GM12878 (cell line): ENCODE measurements around the gene CACNA2D2. TPM values are rescaled to one million over a fixed set of nuclear protein-coding genes. Genes with fewer than 3 reads are reported as not detected.

Experiments used
- ATAC-seq: fragments of 200-7000 bp; cut with Tn5 transposase; 3 replicates; pipeline ENCODE4 v1.9.1; 2020; ENCODE audit warnings: mild to moderate bottlenecking, moderate library complexity
- BruUV-seq: library from RNA; stranded (reverse); fragments of 400-500 nt; replicated peaks from 2 replicates; lab custom pipeline; 2021; lab: Mats Ljungman, UMichigan
- CTCF ChIA-PET: fragments of 300-600 bp; sonication (Branson Sonifier 250); formaldehyde crosslinking; extraction: SDS; loops from one replicate; lab custom pipeline; 2021; ENCODE audit warnings: inconsistent platforms; lab: Yijun Ruan, JAX
- POLR2A ChIA-PET: fragments of 350-600 bp; formaldehyde crosslinking; extraction: SDS; loops from one replicate; lab custom pipeline; 2021; ENCODE audit warnings: inconsistent platforms; lab: Charles Lee
- RAD21 ChIA-PET: fragments of 300-600 bp; sonication (Branson Sonifier 250); formaldehyde crosslinking; loops from one replicate; lab custom pipeline; 2023; ENCODE audit warnings: antibody characterized with exemption; ENCODE audit not compliant: unreplicated experiment; lab: Charles Lee
- SMC1A ChIA-PET: fragments of 300-600 bp; sonication (Branson Sonifier 250); formaldehyde crosslinking; loops from one replicate; lab custom pipeline; 2023; ENCODE audit not compliant: unreplicated experiment, uncharacterized antibody; lab: Charles Lee
- DNase-seq: peaks from one replicate; pipeline ENCODE4 v3.0.0-alpha.2; 2011; ENCODE audit warnings: low read depth, low spot score
- FAIRE-seq: peaks from 3 replicates; lab custom pipeline; 2011; peaks lifted over from hg19 to GRCh38; lab: Jason Lieb, UNC
- H2AFZ ChIP-seq: 2 replicates; pipeline ENCODE4 v1.6.0; 2011; ENCODE audit warnings: low read depth, low read length, control low read depth; ENCODE audit not compliant: control insufficient read depth
- H3K27ac ChIP-seq: 2 replicates; pipeline ENCODE4 v1.5.1; 2011; ENCODE audit warnings: control low read depth; ENCODE audit not compliant: control insufficient read depth, insufficient read depth
- H3K27me3 ChIP-seq, 2 experiments: replicated peaks in 1 of 2; 2 replicates each; pipeline versions ENCODE4 v1.6.0 to v1.6.1; 2011; ENCODE audit warnings: low read length in 1 of 2; ENCODE audit not compliant: control insufficient read depth in 2 of 2, insufficient read depth in 2 of 2
- H3K36me3 ChIP-seq, 2 experiments: 2 replicates each; pipeline ENCODE4 v1.5.1; 2011; ENCODE audit warnings: low read length in 1 of 2; ENCODE audit not compliant: control insufficient read depth in 2 of 2, insufficient read depth in 2 of 2
- H3K4me1 ChIP-seq: 2 replicates; pipeline ENCODE4 v1.6.1; 2011; ENCODE audit warnings: mild to moderate bottlenecking, low read length, moderate library complexity, mixed read lengths; ENCODE audit not compliant: control insufficient read depth, insufficient read depth
- H3K4me2 ChIP-seq: 2 replicates; pipeline ENCODE4 v1.6.0; 2011; ENCODE audit warnings: control low read depth; ENCODE audit not compliant: control insufficient read depth, insufficient read depth
- H3K4me3 ChIP-seq: fragments of 200-600 bp; sonication (generic); 2 replicates; pipeline ENCODE4 v1.5.1; 2016
- H3K79me2 ChIP-seq: 2 replicates; pipeline ENCODE4 v1.6.0; 2011; ENCODE audit warnings: low read length; ENCODE audit not compliant: control insufficient read depth, insufficient read depth
- H3K9ac ChIP-seq: 2 replicates; pipeline ENCODE4 v1.8.0; 2011; ENCODE audit warnings: low read length, control low read depth, mixed read lengths; ENCODE audit not compliant: control insufficient read depth, insufficient read depth
- H3K9me3 ChIP-seq: replicated peaks from 3 replicates; pipeline ENCODE4 v1.5.1; 2011; ENCODE audit warnings: mild to moderate bottlenecking, low read length; ENCODE audit not compliant: control insufficient read depth, insufficient read depth
- H4K20me1 ChIP-seq: 2 replicates; pipeline ENCODE4 v1.6.0; 2011; ENCODE audit not compliant: control insufficient read depth, insufficient read depth
- ATF7 ChIP-seq: fragments of 450-650 bp; IDR thresholded peaks from 2 replicates; pipeline ENCODE4 v1.6.1; 2016; ENCODE audit warnings: low read depth, mild to moderate bottlenecking
- E4F1 ChIP-seq: fragments of 450-650 bp; IDR thresholded peaks from 2 replicates; pipeline ENCODE4 v1.6.1; 2018; ENCODE audit warnings: borderline replicate concordance, mild to moderate bottlenecking; ENCODE audit not compliant: partially characterized antibody
- EZH2 ChIP-seq: IDR thresholded peaks from 2 replicates; pipeline ENCODE4 v1.6.1; 2012; ENCODE audit warnings: low read depth, mild to moderate bottlenecking, control low read depth, inconsistent platforms, low read length, borderline replicate concordance; ENCODE audit not compliant: control insufficient read depth
- GATAD2B ChIP-seq: fragments of 450-650 bp; conservative IDR thresholded peaks from 2 replicates; pipeline ENCODE4 v1.6.1; 2017; ENCODE audit warnings: low read depth, mild to moderate bottlenecking, moderate library complexity
- MAX ChIP-seq: IDR thresholded peaks from 2 replicates; pipeline ENCODE4 v1.6.1; 2012; ENCODE audit warnings: low read depth, low read length, improper control_type of control experiment
- MEF2B ChIP-seq: fragments of 450-650 bp; IDR thresholded peaks from 2 replicates; pipeline ENCODE4 v1.6.1; 2018; ENCODE audit warnings: mild to moderate bottlenecking, moderate library complexity; ENCODE audit not compliant: partially characterized antibody, poor library complexity, severe bottlenecking
- MYC ChIP-seq: IDR thresholded peaks from 2 replicates; pipeline ENCODE4 v1.6.1; 2011; ENCODE audit warnings: mild to moderate bottlenecking, low read length, moderate library complexity, inconsistent platforms; ENCODE audit not compliant: insufficient read depth, insufficient replicate concordance, insufficient read length, severe bottlenecking
- POLR2AphosphoS2 ChIP-seq: IDR thresholded peaks from 2 replicates; pipeline ENCODE4 v1.6.1; 2011; ENCODE audit warnings: low read depth, mild to moderate bottlenecking, low read length, improper control_type of control experiment, moderate library complexity
- RCOR1 ChIP-seq: conservative IDR thresholded peaks from 2 replicates; pipeline ENCODE4 v1.6.1; 2012; ENCODE audit warnings: low read depth, low read length, improper control_type of control experiment
- SIX5 ChIP-seq: IDR thresholded peaks from 2 replicates; pipeline ENCODE4 v1.6.1; 2011; ENCODE audit warnings: mild to moderate bottlenecking, low read depth, low read length, moderate library complexity; ENCODE audit not compliant: severe bottlenecking
- ZBTB11 ChIP-seq: fragments of 450-650 bp; formaldehyde crosslinking; IDR thresholded peaks from 2 replicates; pipeline ENCODE4 v1.5.0; 2022; ENCODE audit warnings: mild to moderate bottlenecking, missing genetic modification characterization
- WGBS: methylation state at CpG from one replicate; pipeline ENCODE4 v1.1.6; 2016; ENCODE audit warnings: low lambda C conversion rate; ENCODE audit not compliant: insufficient replicate concordance, insufficient coverage; ENCODE audit errors: missing lambda C conversion rate; 5-methylcytosine and 5-hydroxymethylcytosine counted together
- in situ Hi-C: fragments of 300-500 bp; cut with MboI; formaldehyde crosslinking; loops from 9 replicates; pipeline ENCODE4 v1.14.3; 2018; ENCODE audit warnings: mixed read lengths
- intact Hi-C: fragments of 100-400 bp; cut with micrococcal nuclease; formaldehyde crosslinking; loops from one replicate; pipeline ENCODE4 v1.14.2; 2022; ENCODE audit not compliant: unreplicated experiment
- polyA plus RNA-seq, 11 experiments: library from polyadenylated mRNA; depleted of rRNA in 4 of 11; unstranded in 6 of 11; stranded (reverse) in 5 of 11; fragments of >200 nt; fragmentation: Nextera tagmentation in 4 of 11; fragmentation: Illumina TruSeq in 1 of 11; extraction: Ambion mirVana in 4 of 11; extraction: Trizol in 1 of 11; gene quantifications; 1 replicate in 1 of 11; 2 replicates in 10 of 11; pipeline versions ENCODE4 v1.2.1 to v1.2.3, GENCODE V29; 2011 to 2016; ENCODE audit warnings: inconsistent platforms in 2 of 11, missing spikeins in 2 of 11, low read depth in 1 of 11
- total RNA-seq, 4 experiments: library from RNA; depleted of rRNA in 3 of 4; stranded (reverse); fragments of >200 nt in 3 of 4; fragmentation: Illumina TruSeq in 1 of 4; extraction: Trizol in 1 of 4; gene quantifications; 2 replicates each; pipeline versions ENCODE4 v1.2.1 to v1.2.3, GENCODE V29; 2013 to 2021

Gene CACNA2D2
- total and polyA plus RNA-seq, 10 of the 15 experiments (the other 5 are each of a cell fraction or from before 2014, with no cell fraction given): 0.03 to 0.07 TPM; not detected in 8

- TF ChIP-seq ZBTB11 (CRISPR knock-in tag): no peak
- TF ChIP-seq ATF7: peak; percentile 98
These were observed 166.1 kb downstream of the CACNA2D2 start (continued) for GRCh38 chr3:50337175-50337861.

- Histone ChIP-seq H3K4me1 (peaks cover 10% of the 10 kb centered on the region; the same call in 1 of the 2 replicates), H4K20me1 (no peaks in the 10 kb centered on the region; the same call in 1 of the 2 replicates), H3K4me2 (peak overlapping the region; percentile 77), H2AFZ (peak overlapping the region; percentile 78), H3K9me3 (no peaks in the 10 kb centered on the region), H3K27ac (peak overlapping the region; percentile 92), H3K79me2 (peaks cover 76% of the 10 kb centered on the region), H3K9ac (peak overlapping the region; percentile 86), H3K27me3 (no peaks in the 10 kb centered on the region), H3K4me3 (peak overlapping the region; percentile 96), H3K36me3 (peaks cover 6 to 7% of the 10 kb centered on the region in 2 experiments)
- ATAC-seq (peak; percentile 17), FAIRE-seq (no peak), DNase-seq (no peak)
- SMC1A ChIA-PET: interaction anchor here (0.9 to 1.8 kb wide), 10 partner anchors 9 to 275 kb away, joined by 3 to 20 read pairs (median 4); partner anchors contain the start of genes CISH, GNAI2, HYAL2 and HYAL3
- POLR2A ChIA-PET: interaction anchor here (0.6 to 7.0 kb wide), 29 partner anchors 9 to 286 kb away, joined by 3 to 84 read pairs (median 4); partner anchors contain the start of genes C3orf18, CISH, CYB561D2 and GNAI2
- CTCF ChIA-PET: interaction anchor here (0.6 to 10.5 kb wide), 12 partner anchors 9 to 665 kb away, joined by 3 to 72 read pairs (median 4); partner anchors contain the start of genes CYB561D2, HYAL2, NPRL2 and TUSC2
- RAD21 ChIA-PET: interaction anchor here (0.8 to 2.7 kb wide), 18 partner anchors 9 to 1163 kb away, joined by 3 to 21 read pairs (median 3); partner anchors contain the start of genes CYB561D2, DCAF1, GNAI2 and HYAL2
- in situ Hi-C loops: loop anchor here (10.0 kb wide), 1 partner anchor 1058 kb away; the partner anchor contains the start of gene RBM15B
- intact Hi-C loops: loop anchor here (5.0 kb wide), 2 partner anchors 39 to 99 kb away; partner anchors contain the start of genes GNAI2, HYAL3 and NAA80
- 0% methylated on average over 13 of the region's 31 CpGs for WGBS
- BruUV-seq: TSS peak; percentile 67
- TF ChIP-seq EZH2 (no peak), GATAD2B (peak; percentile 68; the same call in 1 of the 2 replicates), MAX (no peak), E4F1 (no peak), SIX5 (no peak), MYC (peak; percentile 45), POLR2AphosphoS2 (no peak; the same call in 1 of the 2 replicates), MEF2B (no peak), RCOR1 (no peak)
These were observed 166.8 kb downstream of the CACNA2D2 start for GRCh38 chr3:50336452-50337174.
